DMS53 (cell line): ENCODE data around the gene ZNF775.

Experiments used
- DNase-seq: peaks from one replicate; lab custom pipeline; 2025; lab: John Stamatoyannopoulos, UW

Gene ZNF775

GRCh38 chr7:150441524-150441923, 62.4 kb downstream of the ZNF775 start:
- DNase-seq = no peak

GRCh38 chr7:150442811-150443210, 63.7 kb downstream of the ZNF775 start:
- no peak for DNase-seq

DNA sequence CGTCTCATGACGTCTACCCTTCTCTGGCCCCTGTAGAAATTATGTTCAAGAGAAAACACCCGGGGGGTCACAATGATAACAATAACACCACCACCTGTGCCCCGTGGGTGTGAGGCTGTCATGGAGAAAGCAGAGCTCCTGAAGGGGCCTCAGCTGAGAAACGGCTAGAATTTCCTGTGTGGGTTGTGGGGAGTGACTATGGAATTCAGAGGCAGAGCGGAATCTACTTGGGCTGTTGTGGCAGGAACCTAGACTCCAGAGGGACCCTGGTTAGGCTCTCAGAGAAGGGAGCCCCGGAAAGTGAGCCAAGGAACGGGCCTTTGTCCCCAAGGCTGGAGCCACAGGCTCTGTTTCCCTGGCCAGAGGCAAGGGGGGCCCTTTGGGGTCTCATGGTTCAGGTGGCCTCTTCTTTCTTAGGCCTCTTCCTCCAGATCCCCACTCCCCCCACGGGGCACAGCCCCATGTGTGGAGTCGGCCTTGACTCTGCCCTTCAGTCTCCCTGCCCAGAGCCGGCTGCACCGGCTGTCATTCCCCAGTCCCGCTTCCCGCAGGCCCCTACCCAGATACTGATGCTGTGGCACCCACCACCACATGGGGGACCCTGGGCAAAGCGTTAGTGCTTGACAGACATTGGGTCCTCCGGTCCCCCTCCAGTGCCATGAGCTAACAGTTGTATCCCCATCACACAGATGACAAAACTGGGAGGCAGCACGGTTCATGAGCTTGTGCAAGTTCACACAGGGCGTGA, 64.8 kb downstream of the ZNF775 start:
- no peak for DNase-seq

DNA sequence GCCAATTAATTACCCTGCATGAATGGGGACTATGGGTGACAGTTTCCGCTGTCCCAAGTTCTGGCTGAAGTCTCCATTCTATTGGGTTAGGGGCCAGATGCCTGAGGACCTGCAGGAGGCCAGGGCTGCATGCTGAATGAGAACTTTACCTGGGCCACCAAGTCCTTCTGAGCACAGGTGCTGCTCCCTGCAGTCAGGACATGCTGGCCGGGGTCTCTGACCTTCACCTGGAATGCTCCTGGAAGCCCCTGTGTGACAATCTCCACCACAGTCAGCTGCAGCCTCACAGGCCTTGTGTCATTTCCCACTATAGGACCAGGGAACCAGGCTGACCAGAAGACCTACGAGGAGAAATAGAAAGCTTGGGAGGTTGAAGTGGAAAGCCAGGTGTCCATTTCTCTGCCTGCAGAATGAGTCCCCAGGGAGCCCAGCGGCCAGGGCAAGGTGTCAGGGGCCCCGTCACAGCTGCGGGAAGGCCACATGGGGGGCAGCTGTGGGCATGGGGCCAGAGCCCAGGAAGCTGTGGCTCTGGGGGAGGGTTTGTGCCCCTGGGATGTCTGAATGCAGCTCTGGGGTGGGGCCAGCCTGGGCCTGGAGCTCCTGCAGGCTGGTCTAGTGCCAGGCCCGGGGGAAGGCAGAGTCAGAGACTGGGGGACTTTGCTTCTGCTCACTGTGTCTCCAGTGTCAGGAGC, 65.7 kb downstream of the ZNF775 start:
- DNase-seq = no peak

DNA sequence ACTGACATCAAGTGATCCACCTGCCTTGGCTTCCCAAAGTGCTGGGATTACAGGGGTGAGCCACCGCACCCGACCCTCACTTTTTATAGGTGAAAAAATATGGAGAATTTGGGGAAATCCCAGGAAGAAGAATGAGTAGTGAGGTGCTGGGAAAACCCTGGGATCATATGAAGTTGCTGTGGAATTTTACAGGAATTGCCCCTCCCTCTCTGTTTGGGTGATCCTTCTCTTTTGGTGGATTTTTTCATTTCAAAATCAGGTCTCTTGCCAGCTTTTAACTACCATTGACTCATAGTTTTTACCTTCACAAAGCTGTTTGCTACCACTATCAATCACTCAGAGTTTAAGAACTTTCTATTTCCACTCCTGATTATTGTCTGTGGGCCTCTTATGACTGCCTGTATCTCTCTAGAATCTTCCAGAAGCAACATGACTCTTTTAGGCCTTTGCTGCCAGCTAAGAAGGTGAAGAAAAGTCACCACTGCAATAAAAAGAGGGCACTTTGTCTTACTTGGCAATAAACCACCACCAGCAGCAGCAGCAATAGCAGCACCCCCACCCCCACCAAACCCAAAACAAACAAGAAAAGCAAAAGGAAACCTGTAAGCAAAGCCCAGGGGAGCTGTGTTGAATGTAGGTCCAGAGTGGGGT, 67.3 kb downstream of the ZNF775 start:
- DNase-seq = no peak
